Neural cell (in vitro differentiated cells): ENCODE data around the gene SPATS2L.

Experiments used
- CTCF ChIP-seq: fragments of 450-650 bp; IDR thresholded peaks from 2 replicates; pipeline ENCODE4 v1.5.1; 2014; ENCODE audit warnings: antibody characterized with exemption, mild to moderate bottlenecking, moderate library complexity; ENCODE audit not compliant: poor library complexity, severe bottlenecking
- EP300 ChIP-seq: fragments of 450-650 bp; conservative IDR thresholded peaks from 2 replicates; pipeline ENCODE4 v1.6.1; 2014; ENCODE audit warnings: antibody characterized with exemption, mild to moderate bottlenecking, moderate library complexity; ENCODE audit not compliant: poor library complexity, severe bottlenecking
- EZH2 ChIP-seq: fragments of 200-600, 300-800 bp; shearing (Covaris generic), sonication (generic); IDR thresholded peaks from 2 replicates; pipeline ENCODE4 v1.6.1; 2014; ENCODE audit warnings: antibody characterized with exemption, low read length, borderline replicate concordance, mild to moderate bottlenecking; ENCODE audit not compliant: insufficient read depth, poor library complexity, severe bottlenecking
- MXI1 ChIP-seq: fragments of 450-650 bp; conservative IDR thresholded peaks from 2 replicates; pipeline ENCODE4 v1.6.1; 2014; ENCODE audit warnings: antibody characterized with exemption, mild to moderate bottlenecking; ENCODE audit not compliant: poor library complexity, severe bottlenecking
- POLR2AphosphoS5 ChIP-seq: IDR thresholded peaks from 2 replicates; pipeline ENCODE4 v1.6.1; 2012
- RAD21 ChIP-seq: fragments of 450-650 bp; conservative IDR thresholded peaks from 2 replicates; pipeline ENCODE4 v1.6.1; 2014; ENCODE audit warnings: antibody characterized with exemption, mild to moderate bottlenecking, moderate library complexity
- SMC3 ChIP-seq: fragments of 450-650 bp; conservative IDR thresholded peaks from 2 replicates; pipeline ENCODE4 v1.6.1; 2014; ENCODE audit warnings: antibody characterized with exemption, mild to moderate bottlenecking, moderate library complexity; ENCODE audit not compliant: poor library complexity
- TF ChIP-seq, protein P1 (sequence below): IDR thresholded peaks from 2 replicates; pipeline ENCODE4 v1.6.1; 2012; ENCODE audit warnings: borderline replicate concordance

GRCh38 chr2:200461846-200462710, 155.6 kb downstream of the SPATS2L start:
- TF ChIP-seq EZH2 (no peak), RAD21 (no peak), CTCF (no peak), POLR2AphosphoS5 (no peak), SMC3 (no peak), MXI1 (no peak), EP300 (no peak)
- TF ChIP-seq, protein P1, sequence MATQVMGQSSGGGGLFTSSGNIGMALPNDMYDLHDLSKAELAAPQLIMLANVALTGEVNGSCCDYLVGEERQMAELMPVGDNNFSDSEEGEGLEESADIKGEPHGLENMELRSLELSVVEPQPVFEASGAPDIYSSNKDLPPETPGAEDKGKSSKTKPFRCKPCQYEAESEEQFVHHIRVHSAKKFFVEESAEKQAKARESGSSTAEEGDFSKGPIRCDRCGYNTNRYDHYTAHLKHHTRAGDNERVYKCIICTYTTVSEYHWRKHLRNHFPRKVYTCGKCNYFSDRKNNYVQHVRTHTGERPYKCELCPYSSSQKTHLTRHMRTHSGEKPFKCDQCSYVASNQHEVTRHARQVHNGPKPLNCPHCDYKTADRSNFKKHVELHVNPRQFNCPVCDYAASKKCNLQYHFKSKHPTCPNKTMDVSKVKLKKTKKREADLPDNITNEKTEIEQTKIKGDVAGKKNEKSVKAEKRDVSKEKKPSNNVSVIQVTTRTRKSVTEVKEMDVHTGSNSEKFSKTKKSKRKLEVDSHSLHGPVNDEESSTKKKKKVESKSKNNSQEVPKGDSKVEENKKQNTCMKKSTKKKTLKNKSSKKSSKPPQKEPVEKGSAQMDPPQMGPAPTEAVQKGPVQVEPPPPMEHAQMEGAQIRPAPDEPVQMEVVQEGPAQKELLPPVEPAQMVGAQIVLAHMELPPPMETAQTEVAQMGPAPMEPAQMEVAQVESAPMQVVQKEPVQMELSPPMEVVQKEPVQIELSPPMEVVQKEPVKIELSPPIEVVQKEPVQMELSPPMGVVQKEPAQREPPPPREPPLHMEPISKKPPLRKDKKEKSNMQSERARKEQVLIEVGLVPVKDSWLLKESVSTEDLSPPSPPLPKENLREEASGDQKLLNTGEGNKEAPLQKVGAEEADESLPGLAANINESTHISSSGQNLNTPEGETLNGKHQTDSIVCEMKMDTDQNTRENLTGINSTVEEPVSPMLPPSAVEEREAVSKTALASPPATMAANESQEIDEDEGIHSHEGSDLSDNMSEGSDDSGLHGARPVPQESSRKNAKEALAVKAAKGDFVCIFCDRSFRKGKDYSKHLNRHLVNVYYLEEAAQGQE: no peak
